Endothelial cell of umbilical vein (primary cell): ENCODE data around the gene TULP1. TPM values are rescaled to one million over a fixed set of nuclear protein-coding genes. Genes with fewer than 3 reads are reported as not detected.

Experiments used
- BruUV-seq: library from RNA; stranded (reverse); fragments of 400-500 nt; replicated peaks from 2 replicates; lab custom pipeline; 2021; lab: Mats Ljungman, UMichigan
- CTCF ChIA-PET: fragments of 300-600, 350-600 bp; sonication (Branson Sonifier 250); formaldehyde crosslinking; loops from one replicate; lab custom pipeline; 2021; ENCODE audit warnings: antibody characterized with exemption, inconsistent platforms; lab: Charles Lee
- POLR2A ChIA-PET: fragments of 300-600, 350-600 bp; sonication (Branson Sonifier 250); formaldehyde crosslinking; loops from one replicate; lab custom pipeline; 2021; ENCODE audit warnings: antibody characterized with exemption, inconsistent platforms; lab: Charles Lee
- DNase-seq: peaks from one replicate; pipeline ENCODE4 v3.0.0-alpha.2; 2011; ENCODE audit warnings: low read depth, low spot score
- FAIRE-seq: peaks from 2 replicates; lab custom pipeline; 2011; peaks lifted over from hg19 to GRCh38; lab: Jason Lieb, UNC
- H2AFZ ChIP-seq: 2 replicates; pipeline ENCODE4 v1.6.0; 2012; ENCODE audit warnings: low read depth, low read length, control low read depth, inconsistent platforms
- H3K27ac ChIP-seq: 2 replicates; pipeline ENCODE4 v1.5.1; 2011; ENCODE audit warnings: low read depth, mild to moderate bottlenecking, control low read depth, low read length, moderate library complexity; ENCODE audit not compliant: insufficient read depth
- H3K27me3 ChIP-seq, 2 experiments: 2 replicates each; pipeline versions ENCODE4 v1.6.0 to v1.6.1; 2011; ENCODE audit warnings: low read length in 2 of 2, mixed read lengths in 1 of 2; ENCODE audit not compliant: control insufficient read depth in 2 of 2, insufficient read depth in 2 of 2
- H3K36me3 ChIP-seq, 2 experiments: 2 replicates in 1 of 2; 3 replicates in 1 of 2; pipeline ENCODE4 v1.5.1; 2011; ENCODE audit warnings: low read length in 2 of 2, mild to moderate bottlenecking in 1 of 2, moderate library complexity in 1 of 2; ENCODE audit not compliant: control insufficient read depth in 2 of 2, insufficient read depth in 2 of 2; ENCODE audit errors: extremely low read depth in 1 of 2
- H3K4me1 ChIP-seq: 3 replicates; pipeline ENCODE4 v1.5.1; 2011; ENCODE audit warnings: mild to moderate bottlenecking, low read length; ENCODE audit not compliant: control insufficient read depth, insufficient read depth; ENCODE audit errors: extremely low read depth
- H3K4me2 ChIP-seq: 2 replicates; pipeline ENCODE4 v1.6.1; 2011; ENCODE audit warnings: low read length, control low read depth, mixed read lengths; ENCODE audit not compliant: insufficient read depth
- H3K4me3 ChIP-seq, 3 experiments: fragments of 200-600 bp in 1 of 3; sonication (generic), shearing (Covaris generic) in 1 of 3; replicated peaks in 1 of 3; 2 replicates each; pipeline ENCODE4 v1.5.1; 2011 to 2016; ENCODE audit warnings: control low read depth in 3 of 3, low read length in 3 of 3, mild to moderate bottlenecking in 2 of 3, inconsistent platforms in 1 of 3, low read depth in 1 of 3, moderate library complexity in 1 of 3; ENCODE audit not compliant: insufficient read depth in 1 of 3
- H3K79me2 ChIP-seq: 2 replicates; pipeline ENCODE4 v1.6.0; 2012; ENCODE audit warnings: low read length, inconsistent platforms; ENCODE audit not compliant: control insufficient read depth, insufficient read depth
- H3K9ac ChIP-seq: replicated peaks from 2 replicates; pipeline ENCODE3; 2011; ENCODE audit warnings: low read length, control low read depth; ENCODE audit not compliant: insufficient read depth; ENCODE audit errors: extremely low read depth
- H3K9me1 ChIP-seq: replicated peaks from 3 replicates; pipeline ENCODE4 v1.6.0; 2011; ENCODE audit warnings: mild to moderate bottlenecking, low read length; ENCODE audit not compliant: control insufficient read depth, insufficient read depth; ENCODE audit errors: extremely low read depth
- H3K9me3 ChIP-seq: replicated peaks from 2 replicates; pipeline ENCODE4 v1.5.1; 2012; ENCODE audit warnings: low read length, inconsistent platforms; ENCODE audit not compliant: control insufficient read depth, insufficient read depth
- H4K20me1 ChIP-seq: replicated peaks from 2 replicates; pipeline ENCODE3; 2011; ENCODE audit warnings: mild to moderate bottlenecking, low read length; ENCODE audit not compliant: control insufficient read depth, insufficient read depth; ENCODE audit errors: extremely low read depth
- EZH2 ChIP-seq: IDR thresholded peaks from 2 replicates; pipeline ENCODE4 v1.6.1; 2012; ENCODE audit warnings: borderline replicate concordance, low read depth, mild to moderate bottlenecking, moderate library complexity, low read length, inconsistent platforms; ENCODE audit not compliant: severe bottlenecking
- FOS ChIP-seq: IDR thresholded peaks from 2 replicates; pipeline ENCODE4 v1.6.1; 2011; ENCODE audit warnings: mild to moderate bottlenecking, low read length, moderate library complexity, borderline replicate concordance; ENCODE audit not compliant: insufficient read depth
- GATA2 ChIP-seq: IDR thresholded peaks from 2 replicates; pipeline ENCODE4 v1.7.0; 2011; ENCODE audit warnings: low read depth, mild to moderate bottlenecking, moderate library complexity, mixed read lengths, low read length; ENCODE audit not compliant: insufficient read length, insufficient read depth
- JUN ChIP-seq: IDR thresholded peaks from 2 replicates; pipeline ENCODE4 v1.6.1; 2011; ENCODE audit warnings: borderline replicate concordance, low read depth; ENCODE audit not compliant: insufficient read length, insufficient read depth
- POLR2AphosphoS5 ChIP-seq: IDR thresholded peaks from 2 replicates; pipeline ENCODE4 v1.6.1; 2012; ENCODE audit warnings: low read depth, mild to moderate bottlenecking, control low read depth, low read length, moderate library complexity; ENCODE audit not compliant: insufficient read depth
- dilution Hi-C: fragments of 300-500 bp; cut with MboI; formaldehyde crosslinking; loops from one replicate; pipeline ENCODE4 v1.15.0; 2019; ENCODE audit warnings: low sequenced_read_pairs; ENCODE audit not compliant: extremely low pct_ligation_motif_present
- intact Hi-C: fragments of 100-400 bp; cut with micrococcal nuclease; formaldehyde crosslinking; loops from one replicate; pipeline ENCODE4 v1.10.0; 2022
- polyA plus RNA-seq, 4 experiments: library from polyadenylated mRNA; depleted of rRNA in 3 of 4; stranded (reverse) in 3 of 4; unstranded in 1 of 4; fragments of >200 nt; gene quantifications; 2 replicates each; pipeline versions ENCODE4 v1.2.1 to v1.2.3, GENCODE V29; 2011 to 2012; ENCODE audit warnings: missing spikeins in 1 of 4
- total RNA-seq: library from RNA; stranded (reverse); gene quantifications from 2 replicates; pipeline ENCODE4 v1.2.3, GENCODE V29; 2021
- TF ChIP-seq, protein P1 (sequence below), 2 donors: IDR thresholded peaks; 1 replicate in 1 of 2; 2 replicates in 1 of 2; pipeline ENCODE4 v1.5.1; 2011; ENCODE audit warnings: low read length in 2 of 2, mild to moderate bottlenecking in 2 of 2, moderate library complexity in 2 of 2, control low read depth in 1 of 2, inconsistent platforms in 1 of 2, low read depth in 1 of 2; ENCODE audit not compliant: insufficient read depth in 1 of 2; ENCODE audit errors: extremely low read depth in 1 of 2

TULP1 gene
- total and polyA plus RNA-seq, 2 donors (not counting 3 experiments of a cell fraction or from before 2014, with no cell fraction given), result not detected

DNA sequence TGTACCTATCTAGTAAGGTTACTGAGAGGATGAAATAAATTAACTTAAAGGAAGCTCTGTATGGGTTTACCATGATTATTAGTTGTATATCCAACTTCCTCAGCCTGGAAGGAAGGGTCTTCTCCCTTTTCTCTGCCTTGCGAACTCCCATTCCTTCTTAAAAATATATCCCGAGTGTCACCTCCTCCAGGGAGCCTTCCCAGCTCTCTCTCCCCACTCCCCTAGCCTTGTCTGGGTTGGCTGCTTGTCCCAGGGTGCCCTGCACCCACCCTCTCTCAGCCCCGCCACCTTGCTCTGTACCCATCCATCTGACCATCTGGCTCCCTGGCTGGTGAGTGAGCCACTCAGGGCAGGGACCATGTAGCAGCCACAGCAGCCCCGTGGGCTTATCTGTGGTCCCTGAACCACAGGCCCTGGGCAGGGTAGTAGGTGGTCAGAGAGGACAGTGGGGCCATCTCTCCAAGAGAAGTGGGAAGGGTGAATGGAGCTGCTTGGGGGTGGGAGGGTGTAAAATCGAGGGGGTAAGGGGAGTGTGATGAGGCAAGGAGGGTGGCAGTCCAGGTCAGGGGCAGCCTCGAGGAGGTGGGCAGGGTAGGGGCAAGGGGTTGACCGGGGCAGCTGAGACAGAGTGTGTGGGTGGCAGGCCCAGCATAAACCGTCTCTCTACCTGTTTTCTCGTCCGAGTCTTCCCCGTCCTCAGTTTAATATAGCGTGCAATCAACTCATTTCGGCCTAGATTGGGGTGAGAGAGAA, 28.6 kb downstream of the TULP1 start:
- dilution Hi-C loops, result no loop called here
- Histone ChIP-seq H3K4me2 (no peak overlapping the region), H3K27ac (no peak overlapping the region), H3K4me1 (no peaks in the 10 kb centered on the region), H2AFZ (no peak overlapping the region), H3K27me3 (no peaks in the 10 kb centered on the region), H3K79me2 (no peaks in the 10 kb centered on the region), H3K9me3 (no peaks in the 10 kb centered on the region), H3K36me3 (no peaks in the 10 kb centered on the region), H3K9ac (no peak overlapping the region), H3K9me1 (no peaks in the 10 kb centered on the region), H3K4me3 (no peak overlapping the region), H4K20me1 (no peaks in the 10 kb centered on the region)
- BruUV-seq, result no TSS peak
- TF ChIP-seq POLR2AphosphoS5, result no peak
- no peak for TF ChIP-seq GATA2
- TF ChIP-seq EZH2, result no peak
- no peak for TF ChIP-seq FOS
- POLR2A ChIA-PET, result no interaction called here
- FAIRE-seq (no peak), DNase-seq (no peak)
- intact Hi-C loops, result no loop called here
- CTCF ChIA-PET, result no interaction called here

- no peak overlapping the region for H3K27ac ChIP-seq
- no peak for FAIRE-seq
- intact Hi-C loops, result no loop called here
These were observed 29.2 kb downstream of the TULP1 start for GRCh38 chr6:35483490-35483889.

More at GRCh38 chr6:35483490-35483889, 29.2 kb downstream of the TULP1 start:
- Histone ChIP-seq H4K20me1 (no peaks in the 10 kb centered on the region), H3K9ac (no peak overlapping the region), H3K4me3 (no peak overlapping the region), H3K27me3 (no peaks in the 10 kb centered on the region), H3K4me2 (no peak overlapping the region), H3K4me1 (no peaks in the 10 kb centered on the region), H3K9me1 (no peaks in the 10 kb centered on the region), H2AFZ (no peak overlapping the region), H3K36me3 (no peaks in the 10 kb centered on the region), H3K9me3 (no peaks in the 10 kb centered on the region), H3K79me2 (no peaks in the 10 kb centered on the region)
- dilution Hi-C loops, result no loop called here
- TF ChIP-seq EZH2 (no peak), JUN (no peak), POLR2AphosphoS5 (no peak), GATA2 (no peak)
- TF ChIP-seq, protein P1, sequence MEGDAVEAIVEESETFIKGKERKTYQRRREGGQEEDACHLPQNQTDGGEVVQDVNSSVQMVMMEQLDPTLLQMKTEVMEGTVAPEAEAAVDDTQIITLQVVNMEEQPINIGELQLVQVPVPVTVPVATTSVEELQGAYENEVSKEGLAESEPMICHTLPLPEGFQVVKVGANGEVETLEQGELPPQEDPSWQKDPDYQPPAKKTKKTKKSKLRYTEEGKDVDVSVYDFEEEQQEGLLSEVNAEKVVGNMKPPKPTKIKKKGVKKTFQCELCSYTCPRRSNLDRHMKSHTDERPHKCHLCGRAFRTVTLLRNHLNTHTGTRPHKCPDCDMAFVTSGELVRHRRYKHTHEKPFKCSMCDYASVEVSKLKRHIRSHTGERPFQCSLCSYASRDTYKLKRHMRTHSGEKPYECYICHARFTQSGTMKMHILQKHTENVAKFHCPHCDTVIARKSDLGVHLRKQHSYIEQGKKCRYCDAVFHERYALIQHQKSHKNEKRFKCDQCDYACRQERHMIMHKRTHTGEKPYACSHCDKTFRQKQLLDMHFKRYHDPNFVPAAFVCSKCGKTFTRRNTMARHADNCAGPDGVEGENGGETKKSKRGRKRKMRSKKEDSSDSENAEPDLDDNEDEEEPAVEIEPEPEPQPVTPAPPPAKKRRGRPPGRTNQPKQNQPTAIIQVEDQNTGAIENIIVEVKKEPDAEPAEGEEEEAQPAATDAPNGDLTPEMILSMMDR (IDR thresholded peaks at IDR 0.05; ENCODE audit: extremely low read depth in 1 of 2, insufficient read depth in 1 of 2, low read depth in 1 of 2, low read length in 2 of 2), result no peak
- ChIA-PET CTCF (no interaction called here), POLR2A (no interaction called here)
- no peak for DNase-seq
- no TSS peak for BruUV-seq
